ENCODE data around the gene MSL2.

Gene MSL2

DNA sequence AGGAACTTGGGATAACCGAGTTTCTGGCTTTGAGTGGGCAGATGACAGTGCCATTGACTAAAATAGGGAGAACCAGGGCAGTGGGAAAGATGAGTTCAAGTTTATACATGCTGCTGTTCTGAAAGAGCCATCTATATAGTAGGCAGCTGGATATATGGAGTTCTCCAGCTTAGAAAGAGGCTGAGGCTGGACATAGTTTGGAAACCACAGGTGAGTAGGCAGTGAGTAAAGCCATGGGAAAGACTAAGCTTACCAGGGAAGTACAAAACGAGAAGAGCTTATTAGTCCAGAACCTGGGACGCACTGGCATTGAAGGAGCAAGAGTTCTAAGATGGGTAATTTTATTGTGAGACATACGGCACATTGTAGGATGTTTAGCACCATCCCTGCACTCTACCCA, 54.2 kb downstream of the MSL2 start:
- TF ChIP-seq, protein P1, sequence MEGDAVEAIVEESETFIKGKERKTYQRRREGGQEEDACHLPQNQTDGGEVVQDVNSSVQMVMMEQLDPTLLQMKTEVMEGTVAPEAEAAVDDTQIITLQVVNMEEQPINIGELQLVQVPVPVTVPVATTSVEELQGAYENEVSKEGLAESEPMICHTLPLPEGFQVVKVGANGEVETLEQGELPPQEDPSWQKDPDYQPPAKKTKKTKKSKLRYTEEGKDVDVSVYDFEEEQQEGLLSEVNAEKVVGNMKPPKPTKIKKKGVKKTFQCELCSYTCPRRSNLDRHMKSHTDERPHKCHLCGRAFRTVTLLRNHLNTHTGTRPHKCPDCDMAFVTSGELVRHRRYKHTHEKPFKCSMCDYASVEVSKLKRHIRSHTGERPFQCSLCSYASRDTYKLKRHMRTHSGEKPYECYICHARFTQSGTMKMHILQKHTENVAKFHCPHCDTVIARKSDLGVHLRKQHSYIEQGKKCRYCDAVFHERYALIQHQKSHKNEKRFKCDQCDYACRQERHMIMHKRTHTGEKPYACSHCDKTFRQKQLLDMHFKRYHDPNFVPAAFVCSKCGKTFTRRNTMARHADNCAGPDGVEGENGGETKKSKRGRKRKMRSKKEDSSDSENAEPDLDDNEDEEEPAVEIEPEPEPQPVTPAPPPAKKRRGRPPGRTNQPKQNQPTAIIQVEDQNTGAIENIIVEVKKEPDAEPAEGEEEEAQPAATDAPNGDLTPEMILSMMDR (IDR thresholded peaks at IDR 0.05) = no peak

DNA sequence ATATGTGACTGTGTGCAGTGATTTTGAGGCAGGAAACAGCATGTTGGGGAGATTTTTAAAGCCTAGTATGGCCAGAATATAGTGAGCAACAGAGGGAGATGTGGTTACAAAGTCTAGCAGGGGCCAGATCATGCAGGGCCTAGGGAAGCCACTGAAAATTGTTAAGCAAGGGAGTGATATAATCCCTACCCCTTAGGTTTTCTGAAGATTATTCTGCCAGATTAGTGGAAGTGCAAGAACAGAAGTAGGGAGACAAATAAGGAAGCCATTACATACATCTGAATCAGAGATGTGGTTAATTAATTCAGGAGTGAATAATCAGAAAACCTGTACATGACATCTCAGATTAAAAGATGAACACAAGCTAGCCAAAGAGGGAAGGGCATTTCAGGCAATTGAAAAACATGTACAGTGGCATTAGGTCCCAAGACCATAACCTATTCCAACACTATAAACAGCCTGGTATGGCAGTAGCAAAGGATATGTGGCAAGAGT, 54.8 kb downstream of the MSL2 start:
- TF ChIP-seq, protein P1 (IDR thresholded peaks at IDR 0.05) = no peak

DNA sequence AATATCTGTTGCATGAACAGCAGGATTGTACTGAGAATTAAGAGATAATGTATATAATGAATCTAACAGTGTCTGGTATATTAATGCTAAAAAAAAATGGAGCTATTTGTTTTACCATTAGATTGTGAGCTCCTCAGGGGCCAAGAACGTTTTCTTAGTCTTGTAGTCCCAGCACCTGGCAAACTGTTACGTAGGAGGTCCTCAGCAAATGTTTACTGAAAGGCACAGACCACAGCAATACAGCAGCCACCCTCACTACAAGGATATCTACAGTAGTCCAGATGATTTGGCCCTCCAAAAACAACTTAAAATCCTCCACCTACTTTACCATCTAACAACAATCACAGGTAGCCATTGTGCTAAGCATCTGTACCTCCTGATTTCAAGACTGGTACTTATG, 59.7 kb downstream of the MSL2 start:
- TF ChIP-seq, protein P1 (IDR thresholded peaks at IDR 0.05) = no peak

DNA sequence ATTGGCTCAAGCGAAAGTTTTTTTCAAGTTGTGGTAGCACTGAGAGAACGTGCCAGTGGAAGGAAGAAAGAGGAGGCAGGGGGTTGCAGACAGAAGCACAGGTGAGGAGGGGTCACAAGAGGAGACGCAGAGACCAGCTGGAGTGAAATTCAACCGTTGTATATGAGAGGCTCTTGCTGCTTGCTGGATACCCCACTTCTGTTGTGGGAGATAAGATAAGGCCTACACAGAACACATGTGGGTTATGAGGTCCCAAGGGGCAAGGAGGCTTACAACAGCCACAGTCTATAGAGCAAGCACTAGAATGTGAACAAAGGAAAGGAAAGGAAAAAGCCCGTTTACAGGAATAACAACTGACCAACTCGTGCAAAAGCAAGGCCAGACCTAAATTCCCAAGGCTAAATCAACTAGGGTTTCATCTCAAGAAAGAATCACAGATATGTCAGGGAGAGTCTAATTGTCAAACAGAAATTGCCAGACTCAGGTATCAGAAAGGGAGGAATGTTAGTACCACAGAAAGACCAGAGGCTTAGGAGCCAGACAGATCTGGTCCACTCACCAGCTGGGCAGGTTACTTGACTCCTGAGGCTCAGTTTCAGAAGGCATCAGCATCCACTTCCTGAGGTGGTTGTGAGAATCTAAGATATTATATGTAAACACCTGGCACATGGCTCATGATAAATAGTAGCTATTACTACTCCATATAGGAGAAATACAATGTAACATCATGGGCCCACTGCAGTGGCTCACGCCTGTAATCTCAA, 60.9 kb downstream of the MSL2 start:
- TF ChIP-seq, protein P1 (IDR thresholded peaks at IDR 0.05) = no peak

DNA sequence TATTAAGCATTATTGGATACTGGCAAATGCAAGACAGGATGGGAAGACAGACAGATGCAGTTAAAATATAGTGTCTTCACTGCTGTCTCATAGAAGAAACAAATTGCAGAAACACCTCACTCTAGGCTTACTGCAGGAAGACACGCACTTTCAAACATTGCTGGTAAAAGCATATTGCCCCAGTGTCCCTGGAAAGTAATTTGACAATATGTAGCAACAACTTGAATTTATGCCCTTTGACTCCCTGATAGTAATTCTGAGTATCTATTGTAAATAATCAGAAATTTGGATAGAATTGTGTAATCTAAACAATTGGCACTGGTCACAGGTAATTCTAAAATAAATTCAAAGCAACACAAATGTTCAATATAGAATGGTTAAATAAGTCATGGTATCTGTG, 62.0 kb downstream of the MSL2 start:
- TF ChIP-seq, protein P1 (IDR thresholded peaks at IDR 0.05) = no peak

DNA sequence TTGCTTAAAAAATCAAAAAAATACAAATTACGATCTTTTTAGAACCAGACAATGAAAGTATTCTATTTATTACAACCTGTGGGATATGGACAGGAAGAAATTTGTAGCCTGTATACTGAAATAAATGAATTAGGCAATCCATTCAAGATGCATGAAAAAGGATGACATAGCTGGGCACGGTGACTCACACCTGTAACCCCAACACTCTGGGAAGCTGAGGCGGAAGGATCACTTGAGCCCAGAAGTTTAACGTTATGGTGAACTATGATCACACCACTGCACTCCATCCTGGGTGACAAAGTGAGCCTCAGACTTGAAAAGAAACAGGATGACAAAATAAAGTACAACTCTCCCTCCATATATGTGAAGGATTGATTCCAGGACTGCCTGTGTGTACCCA, 74.1 kb downstream of the MSL2 start:
- TF ChIP-seq, protein P1 (IDR thresholded peaks at IDR 0.05) = no peak

DNA sequence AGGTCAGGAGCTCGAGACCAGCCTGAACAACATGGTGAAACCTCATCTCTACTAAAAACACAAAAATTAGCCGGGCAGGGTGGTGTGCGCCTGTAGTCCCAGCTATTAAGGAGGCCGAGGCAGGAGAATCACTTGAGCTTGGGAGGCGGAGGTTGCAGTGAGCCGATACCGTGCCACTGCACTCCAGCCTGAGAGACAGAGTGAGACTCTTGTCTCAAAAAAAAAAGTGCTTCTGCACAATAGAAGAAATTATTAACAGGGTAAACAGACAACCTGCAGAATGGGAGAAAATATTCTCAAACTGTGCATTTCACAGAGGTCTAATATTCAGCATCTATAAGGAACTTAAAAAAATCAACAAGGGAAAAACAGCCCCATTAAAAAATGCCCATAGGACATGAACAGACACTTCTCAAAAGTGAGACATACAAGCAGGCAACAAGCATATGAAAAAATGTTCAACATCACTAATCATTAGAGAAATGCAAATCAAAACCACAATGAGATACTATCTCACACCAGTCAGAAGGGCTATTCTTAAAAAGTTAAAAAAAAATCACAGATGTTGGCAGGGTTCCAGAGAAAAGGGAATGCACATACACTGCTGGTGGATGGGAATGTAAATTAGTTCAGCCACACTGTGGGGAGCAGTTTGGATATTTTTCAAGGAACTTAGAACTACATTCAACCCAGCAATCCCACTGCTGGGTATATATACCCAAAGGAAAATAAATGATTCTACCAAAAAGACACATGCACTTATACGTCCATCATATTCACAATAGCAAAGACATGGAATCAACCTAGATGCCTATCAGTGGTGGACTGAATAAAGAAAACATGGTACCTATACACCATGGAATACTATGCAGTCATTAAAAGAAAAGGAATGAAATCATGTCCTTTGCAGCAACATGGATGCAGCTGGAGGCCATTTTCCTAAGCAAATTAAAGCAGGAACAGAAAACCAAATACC, 75.5 kb downstream of the MSL2 start:
- TF ChIP-seq, protein P1 (IDR thresholded peaks at IDR 0.05) = no peak

Measured in LNCAP (cell line).